HG02798 (cell line): ENCODE measurements around the gene ZDHHC9.
A peak's percentile ranks its signal among the peaks of the same experiment; 100 is the strongest.

ENCODE experiments used
- ATAC-seq: cut with Tn5 transposase; IDR thresholded peaks from one replicate; pipeline ENCODE4 v1.9.1; 2021; ENCODE audit warnings: mild to moderate bottlenecking; ENCODE audit not compliant: unreplicated experiment, poor library complexity

The ZDHHC9 gene

DNA sequence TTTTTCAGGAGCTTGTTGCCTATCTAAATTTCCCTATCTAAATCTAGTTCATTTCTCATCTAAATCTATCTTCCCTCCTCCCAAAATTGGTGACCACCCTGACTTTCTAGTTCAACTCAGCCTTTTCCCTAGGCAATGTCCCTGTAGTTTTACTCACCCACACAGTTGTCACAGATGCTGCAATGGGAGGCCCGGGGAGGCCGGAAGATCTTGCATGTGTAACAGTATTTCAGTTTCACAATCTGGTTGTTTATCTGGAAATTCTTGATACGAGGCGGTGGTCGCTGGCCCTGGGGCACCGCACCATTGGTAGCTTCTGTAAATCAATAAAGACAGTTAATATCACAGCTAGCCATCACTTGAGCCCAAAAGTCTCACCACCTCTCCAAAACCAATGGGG, 20.2 kb downstream of the ZDHHC9 start:
- no peak for ATAC-seq

GRCh38 chrX:129823115-129823514, 20.6 kb downstream of the ZDHHC9 start:
- ATAC-seq = peak; percentile 62

DNA sequence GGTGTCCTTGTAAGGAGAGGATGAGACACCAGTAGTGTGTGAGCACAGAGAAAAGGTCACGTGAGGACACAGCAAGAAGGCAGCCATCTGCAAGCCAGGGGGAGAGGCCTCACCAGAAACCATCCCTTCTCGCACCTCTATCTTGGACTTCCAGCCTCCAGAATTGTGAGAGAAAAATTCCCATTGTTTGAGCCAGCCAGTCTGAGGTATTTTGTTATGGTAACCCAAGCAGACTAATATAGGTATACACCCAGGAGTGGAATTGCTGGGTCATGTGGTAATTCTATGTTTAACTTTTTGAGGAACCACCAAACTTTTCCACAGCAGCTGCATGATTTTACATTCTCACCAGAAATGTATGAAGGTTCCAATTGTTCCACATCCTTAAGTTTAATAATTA, 25.6 kb downstream of the ZDHHC9 start:
- ATAC-seq = no peak

- no peak for ATAC-seq
Measured at GRCh38 chrX:129813662-129814368, 29.9 kb downstream of the ZDHHC9 start.

GRCh38 chrX:129808829-129809796, 34.6 kb downstream of the ZDHHC9 start:
- ATAC-seq = no peak

DNA sequence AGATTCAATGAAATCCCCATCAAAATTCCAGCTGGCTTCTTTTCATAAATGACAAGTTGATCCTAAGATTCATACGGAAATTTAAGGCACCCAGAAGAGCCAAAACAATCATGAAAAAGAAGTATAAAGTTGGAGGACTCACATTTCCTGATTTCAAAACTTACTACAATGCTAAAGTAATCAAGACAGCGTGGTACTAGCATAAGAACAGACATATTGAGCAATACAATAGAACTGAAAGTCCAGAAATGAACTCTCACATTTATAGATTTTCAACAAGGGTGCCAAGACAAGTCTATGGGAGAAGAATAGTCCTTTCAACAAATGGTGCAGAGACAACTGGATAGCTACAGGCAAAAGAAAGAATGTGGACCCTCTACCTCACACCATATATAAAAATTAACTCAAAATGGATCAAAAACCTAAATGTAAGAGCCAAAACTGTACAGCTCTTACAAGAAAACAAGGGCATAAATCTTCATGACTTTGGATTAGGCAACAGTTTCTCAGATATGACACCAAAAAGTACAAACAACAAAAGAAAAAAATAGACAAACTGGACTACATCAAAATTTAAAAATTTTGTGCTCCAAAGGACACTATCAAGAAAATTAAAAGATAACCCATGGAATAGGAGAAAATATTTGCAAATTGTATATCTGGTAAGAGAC, 35.4 kb downstream of the ZDHHC9 start:
- ATAC-seq = no peak

GRCh38 chrX:129804806-129805205, 38.9 kb downstream of the ZDHHC9 start:
- no peak for ATAC-seq

GRCh38 chrX:129802863-129803262, 40.8 kb downstream of the ZDHHC9 start:
- no peak for ATAC-seq

DNA sequence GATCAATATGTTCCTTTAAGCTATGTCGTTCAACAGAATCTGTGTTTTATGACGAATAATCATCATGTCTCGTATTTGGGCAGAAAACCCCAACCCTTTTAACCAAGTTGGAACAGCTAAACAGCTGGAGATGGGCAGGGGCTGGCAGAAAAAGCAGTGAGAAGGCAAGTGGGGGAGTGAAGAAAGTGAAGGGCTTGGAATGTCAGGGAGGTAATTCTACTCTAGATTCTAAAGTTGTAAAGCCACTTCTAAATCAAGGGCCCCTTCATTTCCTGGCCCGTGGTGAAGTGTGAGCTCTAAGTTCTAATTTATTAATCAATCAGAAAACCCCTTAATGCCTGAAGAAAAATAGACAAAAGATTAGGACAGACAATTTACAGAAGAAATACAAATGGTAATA, 43.5 kb downstream of the ZDHHC9 start:
- ATAC-seq = no peak

DNA sequence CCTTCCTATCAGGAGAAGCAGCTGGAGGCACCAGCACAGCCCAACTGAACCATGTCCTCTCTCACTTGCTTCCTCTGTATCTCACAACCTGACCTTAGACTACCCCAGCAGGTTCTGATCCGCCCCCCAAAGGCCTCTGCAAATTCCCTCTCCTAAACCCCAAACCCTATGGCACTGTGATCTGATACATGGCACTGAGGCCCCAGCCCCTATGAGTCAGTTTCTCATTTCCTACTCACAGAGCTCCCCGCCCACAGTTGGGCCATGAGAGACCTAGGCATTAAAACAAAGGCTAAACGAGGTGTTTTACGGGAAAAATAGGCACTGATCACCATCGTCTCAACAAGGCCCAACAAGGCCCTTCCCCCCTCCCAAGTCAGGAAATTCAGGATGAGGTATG, 44.8 kb downstream of the ZDHHC9 start:
- ATAC-seq = no peak

DNA sequence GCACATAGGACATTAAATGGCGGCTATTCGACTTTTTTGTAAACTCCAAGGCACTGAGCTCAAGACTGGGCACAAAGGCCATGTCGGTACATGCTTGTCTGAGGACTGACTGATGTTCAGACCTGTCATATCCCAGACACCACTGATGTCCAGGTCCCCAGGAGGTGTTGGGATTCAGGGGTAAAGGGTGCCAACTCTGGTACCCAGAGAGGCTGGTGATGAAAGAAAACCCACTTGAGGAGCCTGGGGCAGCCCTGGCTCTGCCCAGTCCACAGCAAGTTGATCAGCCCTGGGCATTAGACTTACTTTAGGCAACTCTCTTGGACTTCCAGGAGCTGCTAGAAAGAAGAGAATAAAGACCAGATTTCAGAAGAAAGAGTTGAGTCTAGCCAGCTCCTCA, 45.2 kb downstream of the ZDHHC9 start:
- ATAC-seq = no peak

DNA sequence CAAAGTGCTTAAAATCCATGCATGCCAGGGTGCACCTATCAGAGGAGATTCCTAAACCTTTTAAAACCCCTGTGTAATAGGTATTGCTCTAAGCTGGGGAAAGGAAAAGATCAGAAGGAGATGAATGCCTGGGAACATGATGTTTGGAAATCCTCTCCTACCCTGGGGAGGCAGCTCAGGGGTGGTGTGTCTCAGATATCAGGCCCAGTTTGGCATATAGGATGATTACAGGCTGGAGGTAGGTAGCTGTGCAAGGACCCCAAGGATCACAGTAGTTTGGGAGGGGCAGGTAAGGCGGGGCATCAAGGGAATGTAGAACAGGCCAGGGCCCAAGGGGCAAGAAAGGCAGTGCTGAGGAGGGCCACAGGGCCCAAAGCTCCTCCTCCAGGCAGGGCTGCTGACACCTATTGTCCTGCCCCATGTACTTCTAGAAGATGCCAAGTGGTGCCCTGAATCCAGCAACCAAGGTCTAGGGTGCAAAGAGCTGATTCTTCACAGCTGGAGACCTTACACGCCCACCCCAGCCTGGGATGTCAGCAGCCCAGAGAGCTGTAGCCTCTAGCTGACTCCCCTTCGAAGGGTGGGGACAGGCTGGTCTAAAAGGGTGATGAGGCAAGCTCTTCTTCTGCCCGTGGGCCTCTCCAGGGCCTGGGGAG, 46.3 kb downstream of the ZDHHC9 start:
- ATAC-seq = no peak

- ATAC-seq = no peak
Measured at GRCh38 chrX:129795584-129795983, 48.1 kb downstream of the ZDHHC9 start.

- no peak for ATAC-seq
Measured at GRCh38 chrX:129793604-129794191, 50.0 kb downstream of the ZDHHC9 start.

GRCh38 chrX:129792586-129793291, 50.9 kb downstream of the ZDHHC9 start:
- no peak for ATAC-seq

DNA sequence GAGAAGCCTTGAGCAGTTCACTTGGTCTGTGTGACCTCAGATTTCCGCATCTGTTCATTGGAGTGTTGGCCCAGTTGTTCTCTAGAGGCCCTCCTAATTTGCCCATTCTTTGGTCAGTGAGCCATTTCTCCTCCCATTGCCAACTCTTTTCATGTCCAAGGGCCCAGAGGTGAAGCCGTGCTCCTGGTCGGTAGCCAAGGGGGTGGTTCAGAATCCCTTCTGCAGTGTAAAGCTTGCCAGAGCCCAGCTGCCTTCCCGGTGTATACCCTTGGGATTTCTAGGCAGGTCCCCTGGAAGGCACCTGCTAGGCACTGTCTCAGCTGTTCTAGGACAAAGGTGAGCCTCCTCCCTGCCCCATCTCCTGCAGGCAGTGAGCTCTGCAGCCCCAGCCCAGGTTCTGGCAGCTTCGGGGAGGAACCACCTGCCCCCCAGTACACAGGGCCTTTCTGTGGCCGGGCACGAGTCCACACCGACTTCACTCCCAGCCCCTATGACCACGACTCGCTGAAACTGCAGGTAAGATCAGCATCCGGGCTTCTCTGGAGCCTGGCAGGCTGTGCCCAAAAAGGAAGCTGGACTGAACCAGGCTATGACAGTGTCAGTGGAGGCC, 51.6 kb downstream of the ZDHHC9 start:
- ATAC-seq = no peak

GRCh38 chrX:129791336-129791735, 52.4 kb downstream of the ZDHHC9 start:
- ATAC-seq = no peak

DNA sequence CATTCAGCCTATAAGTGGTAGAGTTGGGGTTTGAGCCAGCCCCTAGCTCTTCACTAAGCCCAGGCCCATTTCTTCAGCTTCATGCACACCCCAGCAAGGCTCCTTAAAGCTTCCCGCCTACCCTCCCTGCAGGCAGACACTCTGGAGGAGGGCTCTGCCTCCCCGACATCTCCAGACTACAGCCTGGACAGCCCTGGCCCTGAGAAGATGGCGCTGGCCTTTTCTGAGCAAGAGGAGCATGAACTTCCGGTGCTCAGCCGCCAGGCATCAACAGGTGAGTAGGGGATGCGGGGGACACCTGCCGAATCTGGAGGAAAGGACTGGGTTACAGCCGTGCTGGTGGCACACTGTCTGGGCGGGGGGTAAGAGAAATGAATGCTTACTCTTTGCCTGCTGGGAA, 52.9 kb downstream of the ZDHHC9 start:
- no peak for ATAC-seq

DNA sequence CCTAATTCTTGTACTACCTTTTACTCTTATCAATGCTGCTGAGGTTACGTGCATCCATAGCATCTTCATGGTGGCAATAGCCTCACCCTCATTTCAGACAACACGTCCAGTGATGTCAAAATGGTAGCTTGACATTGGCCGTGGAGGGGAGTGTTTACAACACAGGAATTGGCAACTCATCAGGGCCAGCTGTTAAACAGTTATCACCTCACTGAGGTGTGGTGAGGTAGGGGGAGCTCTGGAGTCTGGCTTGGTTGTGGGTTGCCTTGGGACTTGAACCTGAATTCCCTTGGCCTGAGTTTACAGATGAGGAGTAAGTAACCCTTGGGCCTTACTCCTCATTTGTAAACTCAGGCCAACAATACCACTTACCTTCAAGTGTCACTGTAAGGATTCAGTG, 53.5 kb downstream of the ZDHHC9 start:
- ATAC-seq = no peak
